Measurements from ENCODE around the gene SUGP1. TPM values are rescaled to one million over a fixed set of nuclear protein-coding genes. Genes with fewer than 3 reads are reported as not detected.
"Not testable (repeated sequence)": the region's sequence is repeated elsewhere in the genome, so short reads cannot be mapped to it uniquely, and the experiment has no call there.

The SUGP1 gene
- polyA plus RNA-seq, 3 donors: 50.3 to 56.4 (median 52.2) TPM

GRCh38 chr19:19268453-19269385, 51.6 kb downstream of the SUGP1 start:
- DNase-seq (ENCODE audit: low read depth in 3 of 3, low spot score in 2 of 3): no peak

GRCh38 chr19:19267305-19267704, 53.0 kb downstream of the SUGP1 start:
- no peak for DNase-seq (ENCODE audit: low read depth in 3 of 3, low spot score in 2 of 3)

- DNase-seq (ENCODE audit: low read depth in 3 of 3, low spot score in 2 of 3): no peak
Measured at GRCh38 chr19:19263886-19264487, 56.3 kb downstream of the SUGP1 start.

GRCh38 chr19:19262190-19263057, 57.9 kb downstream of the SUGP1 start:
- no peak for DNase-seq (ENCODE audit: low read depth in 3 of 3, low spot score in 2 of 3)

GRCh38 chr19:19261350-19262189, 58.7 kb downstream of the SUGP1 start:
- no peak for DNase-seq (ENCODE audit: low read depth in 3 of 3, low spot score in 2 of 3)

- DNase-seq (ENCODE audit: low read depth in 3 of 3, low spot score in 2 of 3): no peak
Measured at GRCh38 chr19:19260417-19261214, 59.7 kb downstream of the SUGP1 start.

- DNase-seq (ENCODE audit: low read depth in 3 of 3, low spot score in 2 of 3): no peak
Measured at GRCh38 chr19:19259741-19260140, 60.6 kb downstream of the SUGP1 start.

- DNase-seq (ENCODE audit: low read depth in 3 of 3, low spot score in 2 of 3): no peak
Measured at GRCh38 chr19:19258589-19259338, 61.5 kb downstream of the SUGP1 start.

- no peak for DNase-seq (ENCODE audit: low read depth in 3 of 3, low spot score in 2 of 3)
Measured at GRCh38 chr19:19257836-19258588, 62.3 kb downstream of the SUGP1 start.

- no peak for DNase-seq (ENCODE audit: low read depth in 3 of 3, low spot score in 2 of 3)
Measured at GRCh38 chr19:19257137-19257536, 63.2 kb downstream of the SUGP1 start.

- no peak for DNase-seq (ENCODE audit: low read depth in 3 of 3, low spot score in 2 of 3)
Measured at GRCh38 chr19:19256072-19256969, 64.0 kb downstream of the SUGP1 start.

GRCh38 chr19:19253409-19253808, 66.9 kb downstream of the SUGP1 start:
- DNase-seq (ENCODE audit: low read depth in 3 of 3, low spot score in 2 of 3): not testable (repeated sequence)

GRCh38 chr19:19250196-19250801, 70.0 kb downstream of the SUGP1 start:
- DNase-seq (ENCODE audit: low read depth in 3 of 3, low spot score in 2 of 3): no peak

GRCh38 chr19:19240476-19240875, 79.8 kb downstream of the SUGP1 start:
- no peak for DNase-seq (ENCODE audit: low read depth in 3 of 3, low spot score in 2 of 3)

- DNase-seq (ENCODE audit: low read depth in 3 of 3, low spot score in 2 of 3): no peak
Measured at GRCh38 chr19:19239675-19240074, 80.6 kb downstream of the SUGP1 start.

- no peak for DNase-seq (ENCODE audit: low read depth in 3 of 3, low spot score in 2 of 3)
Measured at GRCh38 chr19:19238126-19238894, 82.0 kb downstream of the SUGP1 start.
